DOHH2 (cell line): ENCODE measurements around the gene NET1.

Experiments
- CTCF ChIP-seq: fragments of 200-600 bp; sonication (generic); IDR thresholded peaks from one replicate; pipeline ENCODE4 v1.5.1; 2014; ENCODE audit warnings: antibody characterized with exemption, mild to moderate bottlenecking, low read depth, low read length; ENCODE audit not compliant: poor library complexity, severe bottlenecking
- EZH2phosphoT487 ChIP-seq: fragments of 200-600 bp; sonication (generic); IDR thresholded peaks from 2 replicates; pipeline ENCODE4 v1.6.1; 2017; ENCODE audit warnings: borderline replicate concordance, mild to moderate bottlenecking, antibody characterized with exemption, low read length, moderate library complexity, mixed read lengths

GRCh38 chr10:5376450-5376849 is 35.9 kb upstream of the NET1 start:
- no peak for TF ChIP-seq CTCF
- no peak for TF ChIP-seq EZH2phosphoT487
